Measurements from ENCODE around the gene SEC14L2. TPM values are rescaled to one million over a fixed set of nuclear protein-coding genes. Genes with fewer than 3 reads are reported as not detected.
"Not testable (repeated sequence)": the region's sequence is repeated elsewhere in the genome, so short reads cannot be mapped to it uniquely, and the experiment has no call there.

SEC14L2 gene
- total RNA-seq, 1 experiment from 2014 or later: 4.2 TPM

DNA sequence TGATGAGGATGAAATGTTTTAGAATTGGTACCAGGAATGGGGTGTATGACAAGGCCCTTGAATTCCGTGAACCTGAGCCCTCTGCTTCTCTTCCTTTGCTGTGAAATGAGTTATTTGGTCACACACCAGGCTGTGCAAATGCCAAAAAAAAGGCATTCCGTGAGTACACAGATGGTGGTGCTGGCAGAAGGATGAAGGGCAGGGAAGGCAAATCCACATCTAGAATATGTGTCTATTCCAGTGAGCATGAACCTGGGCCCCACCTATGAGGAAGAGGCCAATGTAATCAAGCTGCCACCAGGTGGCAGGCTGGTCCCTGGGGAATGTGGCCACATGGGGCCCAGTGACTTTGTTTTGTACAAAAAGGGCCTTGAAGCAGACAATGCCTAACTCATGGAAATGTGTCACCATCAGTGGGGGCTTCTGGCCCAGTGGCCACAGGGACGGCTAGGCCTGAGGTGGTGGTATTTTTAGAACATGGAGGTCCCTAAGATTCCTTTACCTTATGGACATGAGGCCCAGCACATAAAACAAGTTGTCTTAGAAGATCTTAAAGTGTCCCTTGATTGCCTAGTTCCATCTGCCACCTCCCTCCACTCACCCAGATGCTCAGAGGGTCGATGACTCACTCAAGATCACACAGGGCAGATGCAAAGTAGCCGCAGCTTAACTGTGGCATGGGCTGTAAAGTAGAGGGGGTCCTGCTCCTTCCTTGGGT, 5.7 kb upstream of the SEC14L2 start:
- DNase-seq: peak; percentile 87
- no peak overlapping the region for H3K4me3 ChIP-seq (ENCODE audit: insufficient read depth, low read depth, low read length)
- H3K27me3 ChIP-seq (ENCODE audit: control insufficient read depth, insufficient read depth, low read length): peaks cover 5% of the 10 kb centered on the region
- no peaks in the 10 kb centered on the region for H3K36me3 ChIP-seq (replicated peaks; ENCODE audit: control insufficient read depth, insufficient read depth, low read length)

DNA sequence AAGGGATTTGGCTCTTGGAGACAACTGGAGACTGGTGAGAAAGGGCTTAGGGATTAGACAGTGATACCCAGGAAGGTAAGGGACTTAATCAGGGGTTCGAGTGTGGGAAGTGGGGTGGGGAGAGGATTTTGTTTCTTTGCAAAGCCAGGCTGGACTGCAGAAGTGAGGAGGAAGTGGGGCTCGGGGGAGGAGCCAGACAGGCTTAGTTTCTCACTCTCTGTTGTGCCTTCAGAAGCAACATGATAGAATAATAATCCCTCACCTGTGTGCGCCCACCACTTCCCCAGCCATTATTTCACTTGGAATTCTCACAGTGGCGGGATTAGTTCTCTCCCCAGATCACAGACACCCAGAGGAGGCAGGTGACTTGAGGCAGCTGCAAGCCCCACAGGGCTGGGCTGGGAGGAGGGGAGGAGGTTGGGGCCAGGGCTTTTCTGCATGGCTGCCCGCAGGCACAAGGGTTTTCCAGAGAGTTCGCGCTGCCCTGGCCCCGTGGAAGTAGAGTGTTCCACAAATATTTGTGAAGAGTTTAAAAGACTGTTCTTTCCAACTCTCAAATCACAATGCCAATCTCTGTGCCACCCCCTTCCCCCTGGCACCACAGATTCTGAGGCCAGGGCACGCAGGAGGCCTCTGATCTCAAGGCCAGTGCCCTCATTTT, 4.0 kb upstream of the SEC14L2 start:
- Histone ChIP-seq H3K36me3 (replicated peaks; ENCODE audit: control insufficient read depth, insufficient read depth, low read length) (no peaks in the 10 kb centered on the region), H3K27me3 (ENCODE audit: control insufficient read depth, insufficient read depth, low read length) (peaks cover 14% of the 10 kb centered on the region), H3K4me3 (ENCODE audit: insufficient read depth, low read depth, low read length) (no peak overlapping the region)
- DNase-seq: peak; percentile 64

DNA sequence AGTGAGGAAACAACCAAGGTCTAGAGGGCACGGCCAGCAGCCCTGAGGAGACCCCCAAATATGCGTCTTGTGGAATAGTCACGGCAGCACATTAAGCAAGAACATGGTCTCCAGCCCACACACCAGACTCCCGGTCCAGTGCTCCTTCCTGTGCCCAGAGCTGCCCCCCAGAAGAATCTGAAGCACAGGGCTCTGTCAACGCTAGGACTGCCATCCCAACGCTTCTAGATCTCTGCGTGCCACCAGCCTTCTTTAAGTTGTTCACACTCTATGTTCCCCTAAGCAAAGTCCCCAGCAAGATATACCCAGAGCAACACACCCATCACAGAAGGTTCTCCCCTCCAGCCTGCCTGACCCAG, 3.5 kb upstream of the SEC14L2 start:
- Histone ChIP-seq H3K36me3 (replicated peaks; ENCODE audit: control insufficient read depth, insufficient read depth, low read length) (no peaks in the 10 kb centered on the region), H3K4me3 (ENCODE audit: insufficient read depth, low read depth, low read length) (no peak overlapping the region), H3K27me3 (ENCODE audit: control insufficient read depth, insufficient read depth, low read length) (peaks cover 17% of the 10 kb centered on the region)
- DNase-seq: peak; percentile 22

DNA sequence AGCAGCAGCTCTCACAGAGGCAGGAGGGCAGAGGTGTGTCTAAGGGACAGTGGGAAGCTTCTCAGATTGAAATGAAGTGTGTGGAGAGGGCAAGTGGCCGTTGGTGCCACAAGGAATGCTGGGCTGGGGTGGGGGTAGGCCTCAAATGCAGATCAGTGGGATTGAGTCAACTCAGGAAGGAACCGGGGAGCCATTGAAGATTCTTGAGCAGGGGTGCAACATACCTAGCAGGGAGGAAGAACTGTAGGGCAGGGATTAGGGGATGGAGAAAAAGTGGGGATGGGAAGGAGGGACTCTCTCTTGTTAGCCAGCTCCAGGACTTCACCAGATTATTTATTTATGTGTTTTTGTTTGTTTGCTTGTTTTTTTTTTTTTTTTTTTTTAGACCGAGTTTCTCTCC, 2.9 kb upstream of the SEC14L2 start:
- H3K27me3 ChIP-seq (ENCODE audit: control insufficient read depth, insufficient read depth, low read length): peaks cover 20% of the 10 kb centered on the region
- peak; percentile 18 for DNase-seq
- H3K4me3 ChIP-seq (ENCODE audit: insufficient read depth, low read depth, low read length): no peak overlapping the region
- H3K36me3 ChIP-seq (replicated peaks; ENCODE audit: control insufficient read depth, insufficient read depth, low read length): no peaks in the 10 kb centered on the region

DNA sequence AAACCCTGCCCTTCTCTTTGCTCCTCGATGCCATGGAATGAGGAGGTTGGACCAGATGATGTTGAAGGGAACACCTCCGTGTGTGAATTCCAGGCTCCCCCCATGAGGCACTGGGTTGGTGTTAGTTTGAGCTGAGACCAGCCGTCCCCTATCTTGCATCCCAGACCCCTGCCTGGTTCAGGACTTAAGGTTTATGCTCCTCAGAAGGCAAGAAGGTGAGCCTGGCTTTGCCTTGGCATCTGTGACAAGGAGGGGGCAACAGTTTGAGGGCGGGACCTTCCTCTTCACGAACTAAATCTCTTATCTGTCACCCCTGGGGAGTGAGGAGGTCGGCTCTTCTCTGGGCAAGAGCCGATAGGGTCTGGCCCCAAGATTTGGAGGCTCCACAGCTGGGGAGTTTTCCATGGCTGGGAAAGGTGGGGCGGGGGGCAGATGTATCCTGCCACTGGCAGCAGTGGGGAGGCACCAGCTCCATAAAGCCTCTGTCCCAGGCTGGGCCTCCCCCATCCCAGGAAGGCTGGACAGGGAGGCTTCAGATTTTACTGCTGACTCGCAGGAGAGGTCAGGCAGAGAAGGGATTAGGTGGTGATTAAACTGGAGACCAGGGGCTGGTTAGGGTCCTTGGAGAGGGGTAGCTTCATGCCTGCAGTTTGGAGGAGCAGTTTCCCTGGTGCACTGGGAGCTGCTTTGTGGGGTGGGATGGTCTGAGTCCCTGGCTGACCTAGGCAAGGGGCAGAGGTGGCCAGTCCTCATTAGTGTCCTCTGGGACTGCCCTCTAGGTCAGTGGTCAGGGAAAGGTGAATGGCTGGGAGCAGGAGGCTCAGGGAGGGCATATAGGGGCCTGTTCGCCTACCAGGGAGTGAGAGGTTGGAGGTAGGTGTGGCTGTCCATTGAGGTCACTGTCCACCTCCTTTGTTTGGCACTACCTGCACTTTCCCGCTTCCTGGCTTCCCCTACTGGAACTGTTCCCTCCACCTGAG, 1.1 kb downstream of the SEC14L2 start:
- peak; percentile 58 for DNase-seq
- Histone ChIP-seq H3K4me3 (ENCODE audit: insufficient read depth, low read depth, low read length) (peak overlapping the region; percentile 66), H3K27me3 (ENCODE audit: control insufficient read depth, insufficient read depth, low read length) (peaks cover 20% of the 10 kb centered on the region), H3K36me3 (replicated peaks; ENCODE audit: control insufficient read depth, insufficient read depth, low read length) (no peaks in the 10 kb centered on the region)

DNA sequence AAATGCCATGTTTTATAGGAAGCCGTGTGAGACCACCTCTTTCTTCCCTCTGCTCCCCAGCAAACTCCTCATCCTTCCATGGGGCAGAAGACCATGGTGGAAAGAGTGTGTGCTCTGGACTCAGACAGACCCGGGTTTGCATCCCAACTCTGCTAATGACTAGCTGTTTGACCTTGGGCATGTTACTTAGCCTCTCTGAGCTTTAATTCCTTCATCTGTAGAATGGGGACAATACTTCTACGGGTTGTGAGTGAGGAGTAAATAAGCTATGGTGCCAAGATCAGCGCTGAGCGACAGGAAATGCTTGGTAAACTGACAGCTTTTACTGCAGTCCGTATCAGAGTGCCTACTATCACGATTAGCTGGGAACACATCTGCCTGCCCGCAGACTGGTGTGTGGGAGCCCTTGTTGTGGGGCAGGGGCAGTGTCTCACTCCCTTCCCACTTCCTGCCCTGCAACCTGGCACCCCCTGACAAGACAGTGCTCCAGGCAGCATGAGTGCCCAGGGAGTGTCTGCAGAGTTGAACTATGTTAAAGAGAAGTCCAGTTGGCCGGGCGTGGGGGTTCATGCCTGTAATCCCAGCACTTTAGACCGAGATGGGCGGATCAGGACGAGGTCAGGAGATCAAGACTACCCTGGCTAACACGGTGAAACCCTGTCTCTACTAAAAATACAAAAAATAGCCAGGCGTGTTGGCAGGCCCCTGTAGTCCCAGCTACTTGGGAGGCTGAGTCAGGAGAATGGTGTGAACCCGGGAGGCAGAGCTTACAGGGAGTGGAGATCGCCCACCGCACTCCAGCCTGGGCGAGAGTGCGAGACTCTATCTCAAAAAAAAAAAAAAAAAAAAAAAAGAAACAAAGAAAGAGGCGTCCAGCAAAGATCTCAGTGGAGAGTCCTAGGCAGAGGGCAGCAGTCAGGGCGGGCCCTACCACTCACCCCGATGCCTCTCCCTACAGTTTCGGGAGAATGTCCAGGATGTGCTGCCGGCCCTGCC, 2.2 kb downstream of the SEC14L2 start:
- peak; percentile 36 for DNase-seq
- Histone ChIP-seq H3K27me3 (ENCODE audit: control insufficient read depth, insufficient read depth, low read length) (peaks cover 20% of the 10 kb centered on the region), H3K4me3 (ENCODE audit: insufficient read depth, low read depth, low read length) (no peak overlapping the region), H3K36me3 (replicated peaks; ENCODE audit: control insufficient read depth, insufficient read depth, low read length) (no peaks in the 10 kb centered on the region)

DNA sequence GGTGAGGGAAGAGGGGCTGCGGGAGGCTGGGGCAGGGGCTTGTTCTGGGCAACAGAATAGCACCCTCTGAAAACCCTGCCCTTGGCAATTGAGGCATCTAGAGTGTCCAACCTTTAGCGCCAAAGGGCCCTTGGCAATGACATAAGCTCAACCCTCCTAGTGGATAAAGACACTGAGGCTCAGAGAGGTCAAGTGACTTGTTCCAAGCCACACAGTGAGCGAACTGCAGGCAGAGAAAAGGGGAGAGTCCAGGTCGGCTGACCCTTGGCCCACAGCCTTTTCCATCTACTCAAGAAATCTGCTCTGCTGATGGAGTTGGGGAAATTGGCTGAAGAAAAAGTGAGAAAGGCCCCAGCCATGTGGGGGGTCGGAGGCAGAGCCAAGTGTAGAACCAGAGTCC, 2.9 kb downstream of the SEC14L2 start:
- no peak overlapping the region for H3K4me3 ChIP-seq (ENCODE audit: insufficient read depth, low read depth, low read length)

DNA sequence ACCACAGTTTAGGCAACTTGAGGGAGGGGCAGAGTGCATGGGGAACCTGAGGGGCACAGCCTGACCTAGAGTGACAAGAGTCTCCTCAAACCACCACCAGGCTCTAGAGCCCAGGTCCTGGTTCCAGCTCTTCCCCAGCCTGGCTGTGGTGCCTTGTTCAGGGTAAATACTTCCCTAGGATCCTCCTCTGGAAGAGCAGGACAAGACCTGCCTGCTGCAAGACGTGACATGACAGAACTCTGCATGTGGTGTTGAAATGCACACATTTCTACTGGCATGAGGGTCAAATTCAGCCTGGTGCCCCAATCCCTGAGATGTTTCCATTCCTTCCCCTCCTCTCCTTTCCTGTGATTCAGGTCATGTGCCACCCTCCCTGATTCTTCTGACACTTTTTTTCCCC, 3.3 kb downstream of the SEC14L2 start:
- DNase-seq: peak; percentile 15
- no peak overlapping the region for H3K4me3 ChIP-seq (ENCODE audit: insufficient read depth, low read depth, low read length)
- no peaks in the 10 kb centered on the region for H3K36me3 ChIP-seq (replicated peaks; ENCODE audit: control insufficient read depth, insufficient read depth, low read length)
- peaks cover 20% of the 10 kb centered on the region for H3K27me3 ChIP-seq (ENCODE audit: control insufficient read depth, insufficient read depth, low read length)

More for the DNA sequence above, 2.9 kb downstream of the SEC14L2 start:
- no peak for DNase-seq
- H3K36me3 ChIP-seq (replicated peaks; ENCODE audit: control insufficient read depth, insufficient read depth, low read length): no peaks in the 10 kb centered on the region
- H3K27me3 ChIP-seq (ENCODE audit: control insufficient read depth, insufficient read depth, low read length): peaks cover 20% of the 10 kb centered on the region

DNA sequence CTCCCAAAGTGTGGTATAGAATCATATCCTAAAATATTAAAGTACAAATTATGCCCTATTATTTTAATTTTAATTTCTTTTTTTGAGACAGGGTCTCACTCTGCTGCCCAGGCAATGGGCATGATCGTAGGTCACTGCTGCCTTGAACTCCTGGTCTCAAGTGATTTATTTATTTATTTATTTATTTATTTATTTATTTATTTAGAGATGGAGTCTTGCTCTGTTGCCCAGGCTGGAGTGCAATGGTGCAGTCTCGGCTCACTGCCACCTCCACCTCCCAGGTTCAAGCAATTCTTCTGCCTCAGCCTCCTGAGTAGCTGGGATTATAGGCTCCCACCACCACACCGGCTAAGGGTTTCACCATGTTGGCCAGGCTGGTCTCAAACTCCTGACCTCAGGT, 4.2 kb downstream of the SEC14L2 start:
- not testable (repeated sequence) for DNase-seq; H3K36me3 ChIP-seq (replicated peaks; ENCODE audit: control insufficient read depth, insufficient read depth, low read length); H3K4me3 ChIP-seq (ENCODE audit: insufficient read depth, low read depth, low read length)
- peaks cover 17% of the 10 kb centered on the region for H3K27me3 ChIP-seq (ENCODE audit: control insufficient read depth, insufficient read depth, low read length)

DNA sequence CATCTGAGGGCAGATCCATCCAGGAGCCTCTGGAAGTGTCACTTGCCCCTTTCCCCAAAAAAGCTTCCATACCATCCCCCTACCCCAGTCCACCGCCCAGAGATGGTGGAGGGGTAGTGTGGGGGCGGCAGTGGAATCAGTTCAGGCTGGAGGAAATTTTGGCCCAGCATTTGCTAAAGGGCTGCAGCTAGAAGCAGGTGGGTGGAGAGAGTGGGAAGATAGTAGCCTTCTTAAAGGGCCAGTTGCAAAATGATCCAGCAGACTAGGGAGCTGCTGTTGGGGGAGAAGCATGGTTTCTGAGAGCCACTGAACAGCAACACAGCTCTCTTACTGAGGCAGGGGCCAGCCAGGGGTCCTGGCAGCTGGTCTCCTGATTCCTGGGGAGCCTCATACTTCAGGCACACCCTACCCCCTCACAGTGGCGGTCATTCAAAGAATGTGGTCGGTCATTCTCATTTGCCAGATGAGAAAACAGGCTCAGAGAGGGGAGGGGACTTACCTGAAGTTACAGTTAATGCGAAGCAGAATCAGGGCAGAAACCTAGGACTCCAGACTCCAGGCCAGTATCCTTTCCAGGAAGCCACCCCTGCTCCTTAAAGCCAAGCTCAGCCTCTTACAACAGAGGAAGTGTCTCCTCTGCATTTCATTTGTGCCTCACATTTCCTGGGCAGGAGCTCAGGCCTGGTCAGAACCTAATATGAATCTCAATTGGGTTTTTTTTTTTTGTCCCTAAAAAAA, 5.4 kb downstream of the SEC14L2 start:
- Histone ChIP-seq H3K36me3 (replicated peaks; ENCODE audit: control insufficient read depth, insufficient read depth, low read length) (peaks cover 2% of the 10 kb centered on the region), H3K27me3 (ENCODE audit: control insufficient read depth, insufficient read depth, low read length) (peaks cover 12% of the 10 kb centered on the region), H3K4me3 (ENCODE audit: insufficient read depth, low read depth, low read length) (no peak overlapping the region)
- DNase-seq: peak; percentile 73

DNA sequence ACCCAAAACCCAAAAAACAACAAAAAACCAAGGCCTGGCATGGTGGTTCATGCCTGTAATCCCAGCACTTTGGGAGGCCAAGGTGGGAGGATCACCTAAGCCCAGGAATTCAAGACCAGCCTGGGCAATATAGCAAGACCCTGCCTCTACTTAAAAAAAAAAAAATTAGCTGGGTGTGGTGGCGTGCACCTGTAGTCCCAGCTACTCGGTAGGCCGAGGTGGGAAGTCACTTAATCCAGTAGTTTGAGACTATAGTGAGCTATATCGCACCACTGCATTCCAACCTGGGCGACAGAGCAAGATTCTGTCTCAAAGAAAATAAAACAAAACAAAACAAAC, 5.9 kb downstream of the SEC14L2 start:
- not testable (repeated sequence) for DNase-seq; H3K27me3 ChIP-seq (ENCODE audit: control insufficient read depth, insufficient read depth, low read length); H3K36me3 ChIP-seq (replicated peaks; ENCODE audit: control insufficient read depth, insufficient read depth, low read length); H3K4me3 ChIP-seq (ENCODE audit: insufficient read depth, low read depth, low read length)

DNA sequence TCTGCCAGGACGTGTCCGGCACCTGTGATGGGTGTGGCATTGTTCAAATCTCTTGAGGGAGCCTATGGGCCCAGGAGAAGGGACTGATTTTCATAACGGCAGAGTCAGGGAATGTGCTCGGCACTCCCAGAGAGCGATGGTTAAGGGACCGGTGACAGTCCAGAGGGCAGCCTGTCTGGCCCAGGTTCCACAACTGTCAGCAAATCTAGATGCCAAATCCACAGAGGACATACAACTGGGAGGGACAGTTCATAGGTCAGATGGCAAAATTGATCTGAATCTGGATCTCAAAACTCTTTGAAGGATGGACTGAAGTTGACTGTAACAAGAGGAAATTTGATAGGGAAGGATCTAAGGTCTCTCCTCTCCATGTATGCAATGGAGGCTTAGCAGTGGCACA, 7.5 kb downstream of the SEC14L2 start:
- Histone ChIP-seq H3K27me3 (ENCODE audit: control insufficient read depth, insufficient read depth, low read length) (no peaks in the 10 kb centered on the region), H3K36me3 (replicated peaks; ENCODE audit: control insufficient read depth, insufficient read depth, low read length) (peaks cover 5% of the 10 kb centered on the region), H3K4me3 (ENCODE audit: insufficient read depth, low read depth, low read length) (no peak overlapping the region)
- DNase-seq: no peak

DNA sequence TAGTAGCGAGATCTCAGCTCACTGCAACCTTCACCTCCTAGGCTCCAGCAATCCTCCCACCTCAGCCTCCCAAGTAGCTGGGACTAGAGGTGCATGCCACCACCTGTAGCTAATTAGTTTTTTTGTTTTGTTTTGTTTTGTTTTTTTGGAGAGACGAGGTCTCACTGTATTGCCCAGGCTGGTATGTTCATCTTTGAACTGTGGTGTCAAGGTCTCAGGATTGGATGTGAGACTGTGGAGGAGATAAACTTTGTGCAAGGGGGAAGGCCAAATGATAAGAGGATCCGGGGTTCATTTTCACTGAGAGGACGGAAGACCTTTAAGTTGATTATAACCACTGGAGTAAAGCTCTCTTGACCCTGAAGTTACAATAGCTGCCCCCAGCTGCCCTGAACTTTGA, 8.9 kb downstream of the SEC14L2 start:
- Histone ChIP-seq H3K4me3 (ENCODE audit: insufficient read depth, low read depth, low read length) (no peak overlapping the region), H3K36me3 (replicated peaks; ENCODE audit: control insufficient read depth, insufficient read depth, low read length) (peaks cover 6% of the 10 kb centered on the region), H3K27me3 (ENCODE audit: control insufficient read depth, insufficient read depth, low read length) (no peaks in the 10 kb centered on the region)
- no peak for DNase-seq
